B cell (primary cell): ENCODE measurements around the gene VAV3.

Experiments used
- EZH2 ChIP-seq: IDR thresholded peaks from 2 replicates; pipeline ENCODE4 v1.6.1; 2012; ENCODE audit warnings: borderline replicate concordance, low read depth, mild to moderate bottlenecking, moderate library complexity, low read length; ENCODE audit not compliant: insufficient read depth, poor library complexity, severe bottlenecking
- TF ChIP-seq, protein P1 (sequence below): fragments of 200-600 bp; IDR thresholded peaks from one replicate; pipeline ENCODE4 v1.8.0; 2022; ENCODE audit warnings: antibody characterized with exemption, mild to moderate bottlenecking

DNA sequence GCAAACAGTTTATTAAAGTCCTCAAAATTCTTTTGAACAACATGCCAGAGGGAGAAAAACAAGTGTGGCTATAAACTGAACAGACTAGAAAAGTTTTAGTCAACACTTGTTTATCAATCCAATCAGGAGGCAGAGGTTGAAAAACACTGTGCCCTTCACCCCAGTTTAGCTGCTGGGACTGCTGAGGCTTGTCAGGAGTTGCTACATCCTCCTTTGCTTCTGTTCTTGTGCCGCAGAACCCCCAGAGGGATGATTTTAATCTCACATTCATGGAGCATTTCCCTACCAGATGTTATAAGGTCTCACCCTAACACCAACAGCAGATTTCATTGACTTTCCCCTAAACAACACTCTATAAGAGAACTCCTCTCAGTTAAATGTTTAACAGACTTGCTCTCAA, 321.2 kb downstream of the VAV3 start:
- TF ChIP-seq, protein P1, sequence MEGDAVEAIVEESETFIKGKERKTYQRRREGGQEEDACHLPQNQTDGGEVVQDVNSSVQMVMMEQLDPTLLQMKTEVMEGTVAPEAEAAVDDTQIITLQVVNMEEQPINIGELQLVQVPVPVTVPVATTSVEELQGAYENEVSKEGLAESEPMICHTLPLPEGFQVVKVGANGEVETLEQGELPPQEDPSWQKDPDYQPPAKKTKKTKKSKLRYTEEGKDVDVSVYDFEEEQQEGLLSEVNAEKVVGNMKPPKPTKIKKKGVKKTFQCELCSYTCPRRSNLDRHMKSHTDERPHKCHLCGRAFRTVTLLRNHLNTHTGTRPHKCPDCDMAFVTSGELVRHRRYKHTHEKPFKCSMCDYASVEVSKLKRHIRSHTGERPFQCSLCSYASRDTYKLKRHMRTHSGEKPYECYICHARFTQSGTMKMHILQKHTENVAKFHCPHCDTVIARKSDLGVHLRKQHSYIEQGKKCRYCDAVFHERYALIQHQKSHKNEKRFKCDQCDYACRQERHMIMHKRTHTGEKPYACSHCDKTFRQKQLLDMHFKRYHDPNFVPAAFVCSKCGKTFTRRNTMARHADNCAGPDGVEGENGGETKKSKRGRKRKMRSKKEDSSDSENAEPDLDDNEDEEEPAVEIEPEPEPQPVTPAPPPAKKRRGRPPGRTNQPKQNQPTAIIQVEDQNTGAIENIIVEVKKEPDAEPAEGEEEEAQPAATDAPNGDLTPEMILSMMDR, result no peak
- no peak for TF ChIP-seq EZH2
